GM12878 (cell line): ENCODE data around the gene CACHD1.

Experiments
- ATF7 ChIP-seq: fragments of 450-650 bp; IDR thresholded peaks from 2 replicates; pipeline ENCODE4 v1.6.1; 2016; ENCODE audit warnings: low read depth, mild to moderate bottlenecking
- CTCF ChIP-seq, 3 experiments: IDR thresholded peaks in 2 of 3; conservative IDR thresholded peaks in 1 of 3; 2 replicates each; pipeline ENCODE4 v1.5.1; 2011; ENCODE audit warnings: low read depth in 3 of 3, low read length in 3 of 3, mild to moderate bottlenecking in 3 of 3, control low read depth in 2 of 3, moderate library complexity in 2 of 3, inconsistent platforms in 1 of 3, mixed read lengths in 1 of 3; ENCODE audit not compliant: control insufficient read depth in 2 of 3, insufficient read depth in 1 of 3; ENCODE audit errors: extremely low read depth in 1 of 3
- EGR1 ChIP-seq, 2 experiments: IDR thresholded peaks; 1 replicate in 1 of 2; 2 replicates in 1 of 2; pipeline ENCODE4 v1.6.1; 2011 to 2012; ENCODE audit warnings: low read depth in 2 of 2, low read length in 2 of 2, borderline replicate concordance in 1 of 2, mild to moderate bottlenecking in 1 of 2, moderate library complexity in 1 of 2
- EZH2 ChIP-seq: IDR thresholded peaks from 2 replicates; pipeline ENCODE4 v1.6.1; 2012; ENCODE audit warnings: low read depth, mild to moderate bottlenecking, control low read depth, inconsistent platforms, low read length, borderline replicate concordance; ENCODE audit not compliant: control insufficient read depth
- MYC ChIP-seq: IDR thresholded peaks from 2 replicates; pipeline ENCODE4 v1.6.1; 2011; ENCODE audit warnings: mild to moderate bottlenecking, low read length, moderate library complexity, inconsistent platforms; ENCODE audit not compliant: insufficient read depth, insufficient replicate concordance, insufficient read length, severe bottlenecking
- POLR2AphosphoS5 ChIP-seq: IDR thresholded peaks from 2 replicates; pipeline ENCODE4 v1.6.1; 2011; ENCODE audit warnings: mild to moderate bottlenecking, low read length, inconsistent platforms
- SP1 ChIP-seq: IDR thresholded peaks from one replicate; pipeline ENCODE4 v1.6.1; 2011; ENCODE audit warnings: low read depth, low read length
- SUPT20H ChIP-seq: IDR thresholded peaks from 2 replicates; pipeline ENCODE4 v1.6.1; 2011; ENCODE audit warnings: low read depth, mild to moderate bottlenecking, low read length, moderate library complexity, borderline replicate concordance; ENCODE audit not compliant: control insufficient read depth

GRCh38 chr1:64424412-64424811 lies 45.5 kb upstream of the CACHD1 start:
- no peak for TF ChIP-seq CTCF (IDR thresholded peaks at IDR 0.05 in 2 of 3, conservative IDR thresholded peaks at IDR 0.05 in 1 of 3; ENCODE audit: control insufficient read depth in 2 of 3, extremely low read depth in 1 of 3, insufficient read depth in 1 of 3, low read depth in 3 of 3, low read length in 3 of 3)
- no peak for TF ChIP-seq SP1
- no peak for TF ChIP-seq SUPT20H
- TF ChIP-seq ATF7, result no peak
- no peak for TF ChIP-seq EZH2
- TF ChIP-seq EGR1 (IDR thresholded peaks at IDR 0.05; ENCODE audit: borderline replicate concordance in 1 of 2, low read depth in 2 of 2, low read length in 2 of 2), result no peak
- no peak for TF ChIP-seq POLR2AphosphoS5
- no peak for TF ChIP-seq MYC
